Skin of body (tissue), 2 donors: ENCODE data around the gene SMIM13. TPM values are rescaled to one million over a fixed set of nuclear protein-coding genes. Genes with fewer than 3 reads are reported as not detected.

Experiments used
- DNase-seq: peaks from one replicate; lab custom pipeline; 2025; lab: John Stamatoyannopoulos, UW
- total RNA-seq: library from RNA; depleted of rRNA; stranded (reverse); fragments of >200 nt; gene quantifications from one replicate; pipeline ENCODE4 v1.2.3, GENCODE V29; 2014

SMIM13 gene
- total RNA-seq, 1 donor from 2014 or later = 13.2 TPM

DNA sequence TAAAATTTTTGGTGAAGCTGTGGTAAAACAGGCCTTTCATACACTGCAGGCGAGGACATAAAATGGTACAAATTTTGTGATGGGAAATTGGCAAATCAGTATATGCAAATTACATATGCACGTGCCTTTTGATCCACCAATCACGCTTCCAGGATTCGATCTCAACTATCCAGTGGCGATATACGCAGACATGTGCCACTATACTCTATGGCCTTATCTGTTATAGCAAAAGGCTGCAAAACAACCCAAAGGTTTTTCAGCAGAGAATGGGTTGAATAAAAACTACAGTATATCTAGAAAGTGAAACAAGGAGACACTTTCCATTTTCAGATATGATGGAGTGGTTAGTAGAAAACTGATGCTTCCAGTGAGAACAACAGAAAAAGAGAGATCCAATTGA lies 59.8 kb downstream of the SMIM13 start:
- DNase-seq = no peak

DNA sequence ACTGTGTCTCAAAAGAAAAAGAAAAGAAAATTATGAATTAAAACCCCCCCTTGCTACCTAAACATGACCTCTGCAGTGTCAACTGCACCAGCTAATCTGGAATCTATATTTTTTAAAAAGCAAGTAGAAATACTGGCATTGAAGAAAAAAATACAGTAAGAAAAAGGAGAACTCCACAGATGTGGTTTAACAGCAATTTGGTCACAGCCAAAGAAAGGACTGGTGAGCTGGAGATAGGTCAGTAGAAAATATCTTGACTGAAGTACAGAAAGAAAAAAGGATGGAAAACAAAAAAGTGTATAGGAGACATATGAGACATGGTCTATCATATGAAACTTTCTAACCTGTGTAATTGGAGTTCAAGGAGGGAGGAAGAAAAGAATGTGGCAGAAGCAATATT lies 62.0 kb downstream of the SMIM13 start:
- DNase-seq = no peak

DNA sequence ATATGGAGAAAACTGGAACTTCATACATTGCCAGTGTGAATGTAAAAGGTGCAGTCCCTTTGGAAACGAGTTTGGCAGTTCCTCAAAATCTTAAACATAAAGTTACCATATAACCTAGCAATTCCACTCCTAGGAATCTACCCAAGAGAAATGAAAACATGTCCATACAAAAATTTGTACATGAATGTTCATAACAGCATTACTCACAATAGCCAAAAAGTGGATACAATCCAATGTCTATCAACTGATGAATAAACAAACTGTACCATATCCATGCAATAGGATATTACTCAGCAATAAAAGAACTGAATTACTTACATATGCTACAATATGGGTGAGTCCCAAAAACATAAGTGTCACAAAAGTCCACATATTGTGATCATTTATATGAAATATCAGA lies 66.6 kb downstream of the SMIM13 start:
- no peak for DNase-seq

DNA sequence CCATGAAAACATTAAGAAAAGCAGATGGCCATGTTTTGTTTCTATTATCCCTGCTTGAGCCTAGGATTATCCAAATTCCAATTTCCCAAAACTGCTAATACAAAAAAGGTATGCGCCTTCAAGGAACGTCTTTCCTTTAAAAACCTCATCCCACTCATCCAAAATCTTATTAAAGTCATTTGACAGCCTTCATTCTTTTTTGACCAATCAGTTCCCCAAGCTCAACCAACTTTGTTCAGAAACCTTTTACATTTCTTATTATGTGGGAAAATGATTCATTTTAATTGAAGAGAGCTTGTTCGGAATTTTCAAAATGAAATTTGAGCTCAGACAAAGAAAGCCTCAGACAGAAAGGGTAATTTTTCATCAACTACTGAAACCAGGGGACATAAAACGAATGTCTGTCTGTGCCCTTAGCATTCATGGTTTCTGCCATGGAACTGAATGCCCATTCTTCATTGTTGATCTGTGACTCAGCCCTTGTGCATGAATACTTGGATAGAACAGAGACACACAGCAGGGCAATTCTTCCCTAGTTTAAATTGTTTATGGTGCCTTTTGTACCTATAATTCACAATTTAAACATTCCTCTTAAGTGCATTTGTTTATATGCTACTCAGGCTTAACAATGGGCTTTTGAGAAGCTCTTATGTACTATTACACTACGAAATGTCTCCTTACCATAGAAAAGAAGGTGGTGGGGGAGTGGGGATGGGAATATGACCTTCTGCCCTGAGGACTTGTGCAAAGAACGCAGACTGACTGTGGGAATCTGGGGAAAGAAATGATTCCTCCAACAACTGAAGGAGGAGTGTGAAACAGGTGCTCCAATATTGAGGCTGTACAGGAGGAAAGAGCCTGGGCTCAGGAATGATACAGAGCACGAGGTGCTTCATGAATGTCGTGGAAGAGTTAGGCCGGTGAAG lies 67.7 kb downstream of the SMIM13 start:
- DNase-seq = no peak

DNA sequence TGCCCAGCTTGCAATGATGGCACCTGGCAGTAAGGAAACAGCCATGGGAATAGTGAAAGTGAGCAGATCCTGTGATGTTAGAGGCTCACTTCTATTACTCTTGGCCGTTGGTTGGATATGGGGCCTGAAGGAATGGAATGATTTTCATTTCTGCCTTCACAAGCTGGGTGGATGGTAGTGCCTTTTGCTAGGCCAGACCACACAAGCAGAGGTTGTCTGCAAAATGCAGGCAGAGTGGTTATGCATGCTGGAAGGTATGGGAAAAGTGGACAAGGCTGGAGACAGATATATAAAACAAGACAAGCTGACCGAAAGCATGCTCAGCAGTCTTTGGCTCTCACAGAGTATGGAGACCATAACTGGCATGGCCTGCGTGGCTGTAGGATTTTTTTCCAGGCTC lies 68.6 kb downstream of the SMIM13 start:
- DNase-seq = no peak

DNA sequence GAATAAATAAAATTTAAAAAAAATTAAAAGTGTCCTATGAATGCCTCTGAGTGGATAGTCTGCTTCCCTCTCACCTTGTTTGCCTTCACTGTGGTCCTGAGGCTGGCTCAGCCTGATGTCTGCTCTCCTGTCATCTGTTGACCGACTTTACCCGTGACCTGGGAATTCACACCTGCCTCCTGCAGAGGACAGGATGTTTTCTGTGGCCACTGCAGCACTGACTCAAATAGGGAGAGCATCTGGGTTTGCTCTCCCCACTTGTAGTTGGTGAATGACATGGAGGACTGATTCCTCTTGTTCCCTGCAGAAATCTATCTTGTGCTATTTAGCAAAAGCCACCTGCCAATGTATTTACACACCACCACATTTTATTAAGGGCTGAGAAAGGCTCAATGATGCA lies 70.3 kb downstream of the SMIM13 start:
- DNase-seq = no peak

DNA sequence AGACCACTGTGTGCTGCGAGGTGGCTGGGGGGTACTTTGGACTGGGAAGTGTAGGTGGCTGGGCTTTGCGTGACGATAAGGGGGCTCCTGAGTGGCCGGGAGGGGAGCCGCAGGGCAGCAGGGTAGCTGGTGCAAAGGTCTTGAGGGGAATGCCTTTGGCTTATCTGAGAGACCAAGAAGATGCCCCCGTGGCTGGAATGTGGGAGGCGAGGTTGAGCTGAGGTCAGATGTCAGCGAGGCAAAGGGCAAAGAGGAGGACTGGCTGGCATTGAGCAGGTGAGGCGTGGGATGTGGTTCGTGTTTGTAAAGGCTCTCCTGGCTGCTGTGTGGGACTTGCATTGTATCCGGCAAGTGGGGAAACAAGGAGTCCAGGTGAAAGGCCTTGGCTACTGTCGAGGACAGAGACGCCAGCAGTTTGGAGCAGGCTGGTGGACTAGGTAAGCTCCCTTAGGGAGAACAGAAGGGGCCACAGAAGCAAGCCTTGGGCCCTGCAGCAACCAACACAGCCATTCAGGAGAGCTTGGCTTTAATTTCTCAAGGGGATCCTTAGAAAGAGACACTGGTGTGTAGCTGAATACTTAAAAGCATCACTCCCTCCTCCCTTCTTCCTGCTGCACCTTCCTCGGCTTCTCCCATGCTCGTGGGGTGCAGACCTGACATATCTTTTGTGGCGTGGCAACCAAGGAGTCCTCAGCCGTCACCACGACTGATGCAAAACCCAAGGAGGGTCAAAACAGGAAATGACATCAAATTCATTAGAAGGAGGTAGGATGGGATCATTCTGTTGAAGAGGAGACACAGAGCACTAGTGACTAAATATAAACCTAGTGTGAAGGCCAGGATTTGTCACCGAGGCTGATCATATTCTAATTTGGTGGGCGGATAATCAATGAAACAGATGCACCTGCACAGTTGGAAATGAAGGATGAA lies 71.3 kb downstream of the SMIM13 start:
- no peak for DNase-seq

DNA sequence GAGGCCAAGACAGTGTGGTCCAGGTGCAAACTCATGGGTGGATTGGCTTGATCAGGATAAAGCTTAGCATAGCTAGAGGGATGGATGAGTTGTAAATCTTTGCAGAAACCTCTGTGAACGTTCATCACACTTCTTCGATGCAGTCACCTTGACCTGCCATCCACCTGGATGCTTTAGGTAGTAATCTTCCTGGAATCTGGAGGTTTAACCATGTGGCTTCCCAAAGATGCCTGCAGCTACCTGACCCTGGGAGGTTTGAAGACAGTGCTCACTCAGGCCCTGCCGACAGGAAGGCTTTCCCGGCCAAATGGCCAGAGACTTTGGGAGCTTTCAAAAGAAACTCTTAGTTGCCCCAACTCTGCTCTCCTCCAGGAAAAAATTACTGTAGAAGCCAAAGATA lies 73.3 kb downstream of the SMIM13 start:
- no peak for DNase-seq

DNA sequence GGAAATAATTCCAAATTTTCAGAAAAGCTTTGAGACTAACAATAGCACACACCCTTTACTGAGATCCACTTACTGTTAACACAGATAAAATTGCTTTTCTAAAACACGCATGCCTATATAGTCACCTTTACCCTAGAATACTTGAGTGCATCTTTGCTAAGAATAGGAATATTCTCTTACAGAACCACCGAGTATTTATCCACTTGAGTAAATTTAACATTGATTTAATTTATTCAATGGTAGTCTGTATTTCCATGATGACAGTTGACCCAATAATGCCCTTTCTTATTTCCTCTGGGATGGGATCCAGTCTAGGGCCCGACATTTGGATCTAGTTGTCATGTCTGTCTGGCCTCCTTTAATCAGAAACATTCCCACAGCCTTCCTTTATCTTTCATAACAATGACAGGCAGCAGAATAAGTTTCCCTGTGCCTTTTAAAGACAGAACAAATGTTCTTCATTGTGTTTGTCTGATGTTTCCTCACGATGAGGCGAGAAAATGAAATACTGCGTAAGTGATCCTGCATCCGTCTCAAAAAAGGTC lies 74.5 kb downstream of the SMIM13 start:
- peak; percentile 13 for DNase-seq

DNA sequence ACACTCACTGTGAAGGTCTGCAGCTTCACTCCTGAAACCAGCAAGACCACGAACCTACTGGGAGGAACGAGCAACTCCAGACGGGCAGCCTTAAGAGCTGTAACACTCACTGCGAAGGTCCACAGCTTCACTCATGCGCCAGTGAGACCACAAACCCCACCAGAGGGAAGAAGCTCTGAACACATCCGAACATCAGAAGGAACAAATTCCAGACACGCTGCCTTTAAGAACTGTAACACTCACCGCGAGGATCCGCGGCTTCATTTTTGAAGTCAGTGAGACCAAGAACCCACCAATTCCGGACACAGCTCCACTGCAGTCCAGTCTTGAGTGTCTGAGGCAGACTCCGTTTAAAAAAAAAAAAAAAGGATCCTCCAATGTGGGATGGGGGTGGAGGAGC lies 78.3 kb downstream of the SMIM13 start:
- DNase-seq = no peak

DNA sequence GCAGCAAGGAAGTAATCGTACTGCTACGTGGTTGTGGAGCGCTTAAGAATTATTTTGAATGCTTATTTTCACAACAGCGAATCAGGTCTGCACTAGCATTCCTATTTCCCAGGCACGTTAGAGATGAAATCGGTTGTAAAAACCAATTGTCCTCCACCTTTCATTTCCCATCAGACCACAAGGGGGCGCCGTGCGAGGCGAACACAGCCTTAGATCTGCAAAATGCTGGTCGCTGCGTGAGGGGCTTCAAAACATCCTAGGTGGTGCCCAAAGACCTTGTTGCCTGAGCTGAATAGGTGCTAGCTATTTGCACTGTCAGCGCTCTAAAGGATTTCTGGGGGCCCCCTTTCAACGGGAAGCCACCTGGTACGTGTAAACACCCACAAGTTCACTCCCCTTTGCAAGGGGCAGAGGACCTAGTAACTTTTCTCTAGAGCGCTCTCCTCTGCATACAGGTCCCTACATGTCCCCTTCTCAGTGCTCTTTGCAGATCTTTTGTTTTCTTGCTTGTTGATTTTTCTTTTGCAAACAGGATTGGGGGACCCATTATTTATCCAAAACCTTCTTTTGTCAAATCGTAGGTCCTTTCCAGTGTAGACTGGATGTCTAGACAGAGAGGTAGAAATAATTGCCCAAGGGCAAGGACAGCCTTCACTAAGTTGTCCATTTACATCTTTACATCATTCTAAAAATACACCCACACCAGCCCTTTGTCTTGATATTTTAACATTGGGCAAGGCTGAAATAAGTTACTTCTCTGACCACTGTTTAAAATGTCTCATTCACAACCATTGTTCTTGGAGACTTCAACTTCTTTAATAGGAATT lies 79.1 kb downstream of the SMIM13 start:
- DNase-seq = no peak

DNA sequence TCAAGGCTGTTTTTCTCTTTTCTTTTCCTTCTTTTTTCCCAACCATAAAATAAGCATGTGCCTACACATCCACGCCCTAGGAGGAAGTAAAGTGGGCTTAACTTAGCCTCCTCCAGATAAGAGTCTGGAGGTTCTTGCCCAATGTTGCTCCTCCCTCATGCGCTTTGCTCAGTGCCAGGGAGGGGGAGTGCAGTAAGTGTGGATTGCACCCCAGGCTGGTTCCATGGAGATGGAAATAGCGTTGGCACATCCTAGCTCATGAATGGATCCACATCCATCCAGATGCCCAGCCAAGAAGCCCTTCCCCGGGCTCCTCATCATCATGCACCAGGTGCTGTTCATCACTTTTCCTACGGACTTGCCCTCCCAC lies 80.6 kb downstream of the SMIM13 start:
- DNase-seq = no peak

DNA sequence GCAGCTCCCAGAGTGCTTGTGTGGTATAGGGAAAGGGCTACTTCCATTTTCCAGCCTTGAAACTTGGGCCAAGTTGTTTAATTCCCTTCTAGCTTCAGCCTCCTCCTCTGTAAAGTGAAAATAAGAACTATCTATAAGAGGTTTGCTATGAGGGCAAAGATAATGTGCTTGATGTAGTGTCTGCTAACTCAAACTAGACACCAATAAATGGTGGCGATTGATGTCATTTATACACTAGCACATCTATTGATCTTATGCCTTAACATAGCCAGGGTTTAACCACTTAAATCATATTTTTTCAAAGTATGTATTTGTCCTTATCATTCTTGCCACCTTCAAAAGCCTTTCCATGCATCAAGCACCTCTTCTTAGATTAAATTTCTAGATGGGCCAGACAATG lies 83.6 kb downstream of the SMIM13 start:
- no peak for DNase-seq

DNA sequence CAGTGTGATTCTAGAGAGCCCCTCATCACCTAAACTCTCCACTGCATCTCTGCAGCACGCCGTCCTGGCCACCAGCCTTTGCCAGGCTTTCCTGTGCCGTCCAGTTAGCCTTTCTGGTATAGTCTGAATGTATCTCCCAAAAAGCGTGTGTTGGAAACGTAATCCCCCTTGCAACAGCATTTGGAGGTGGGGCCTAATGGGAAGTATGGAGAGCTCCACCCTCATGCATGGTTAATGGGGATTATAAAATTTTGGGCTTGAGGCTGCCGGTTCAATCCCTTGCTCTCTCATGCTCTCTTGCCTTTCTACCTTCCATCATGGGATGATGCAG lies 85.4 kb downstream of the SMIM13 start:
- DNase-seq = no peak

DNA sequence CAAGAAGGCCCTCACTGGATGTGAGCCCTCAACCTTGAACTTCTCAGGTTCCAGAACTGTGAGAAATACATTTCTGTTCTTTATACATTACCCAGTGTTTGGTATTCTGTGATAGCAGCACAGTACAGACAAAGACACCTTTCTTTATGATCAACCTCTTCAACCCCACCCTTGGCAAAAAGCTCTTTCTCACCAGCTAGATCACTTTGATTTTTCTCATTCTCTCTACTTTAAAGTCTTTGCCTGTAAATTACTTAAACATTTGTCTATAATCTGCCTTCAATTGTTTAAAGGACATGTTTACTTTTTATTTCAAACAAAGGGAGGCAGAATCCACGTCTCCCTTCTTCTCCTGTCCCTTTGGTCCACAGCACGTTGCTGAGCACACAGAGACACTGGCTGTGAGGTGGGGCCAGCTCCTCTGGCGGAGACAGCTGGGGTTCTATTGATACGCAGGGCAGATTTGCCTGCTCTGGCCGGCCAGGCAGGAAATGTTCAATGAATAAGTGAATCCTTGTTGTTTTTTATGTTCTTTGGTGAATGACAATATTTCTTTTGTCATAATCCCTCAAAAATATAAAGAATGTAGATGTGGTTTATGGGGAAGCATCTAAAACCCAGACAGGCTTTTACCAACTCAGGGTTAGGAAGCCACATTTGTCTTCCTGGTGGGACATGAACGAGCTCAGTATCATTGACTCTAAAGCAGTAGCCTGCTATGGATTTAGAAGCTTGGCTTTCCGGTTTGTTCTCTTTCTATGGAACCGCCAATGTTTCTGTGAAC lies 86.0 kb downstream of the SMIM13 start:
- DNase-seq = no peak

DNA sequence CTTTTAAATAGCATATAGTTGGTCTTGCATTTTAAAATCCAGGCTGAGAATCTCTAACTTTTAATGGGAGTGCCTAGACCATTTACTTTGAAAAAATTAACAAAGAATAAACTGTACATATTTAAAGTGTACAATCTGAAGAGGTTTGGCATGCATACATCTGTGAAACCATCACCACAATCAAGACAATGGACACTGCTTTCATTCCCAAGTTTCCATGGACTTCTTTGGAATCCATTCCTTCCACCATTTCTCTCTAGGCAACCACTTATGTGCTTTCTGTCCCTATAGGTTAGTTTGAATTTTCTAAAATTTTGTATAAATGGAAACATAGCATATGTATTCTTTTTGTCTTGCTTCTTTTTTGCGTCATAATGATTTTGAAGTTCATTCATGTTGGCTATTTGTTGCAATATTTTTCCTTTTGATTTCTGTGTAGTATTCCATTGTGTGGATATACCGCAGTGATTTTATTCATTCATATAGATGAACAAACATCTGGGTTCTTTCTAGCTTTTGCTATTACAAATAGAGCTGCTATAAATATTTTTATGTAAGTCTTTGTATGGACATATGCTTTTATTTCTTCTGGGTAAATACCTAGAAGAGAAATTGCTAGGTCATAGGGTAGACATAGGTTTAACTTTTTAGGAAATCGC lies 88.0 kb downstream of the SMIM13 start:
- no peak for DNase-seq

DNA sequence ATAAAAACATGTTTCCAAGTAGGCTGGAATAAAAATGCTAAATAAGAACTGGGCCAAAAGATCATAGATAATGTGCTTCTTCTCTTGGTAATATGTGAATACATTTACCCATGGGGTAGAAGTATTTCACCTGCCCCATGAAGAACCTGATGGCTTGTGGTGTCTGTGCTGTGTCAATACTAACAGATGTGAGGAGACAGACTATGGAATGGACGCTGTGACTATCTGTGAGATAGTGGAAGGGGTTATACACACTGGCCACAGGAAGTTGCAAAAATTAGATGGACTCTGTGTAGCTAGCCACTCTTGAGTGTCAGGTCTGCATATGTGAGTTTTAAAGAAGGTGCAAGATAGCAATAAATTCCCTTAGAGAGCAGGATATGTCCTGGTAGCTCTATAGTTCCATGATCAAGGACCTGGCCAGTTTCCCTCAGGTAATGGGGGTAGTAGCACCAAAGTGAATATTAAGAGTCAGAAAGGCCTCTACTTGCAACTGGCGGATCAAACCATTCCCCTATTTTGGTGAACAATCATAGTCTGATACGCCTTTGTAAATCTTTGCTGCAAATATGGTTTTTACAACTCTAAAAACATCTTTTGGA lies 90.2 kb downstream of the SMIM13 start:
- DNase-seq = no peak

DNA sequence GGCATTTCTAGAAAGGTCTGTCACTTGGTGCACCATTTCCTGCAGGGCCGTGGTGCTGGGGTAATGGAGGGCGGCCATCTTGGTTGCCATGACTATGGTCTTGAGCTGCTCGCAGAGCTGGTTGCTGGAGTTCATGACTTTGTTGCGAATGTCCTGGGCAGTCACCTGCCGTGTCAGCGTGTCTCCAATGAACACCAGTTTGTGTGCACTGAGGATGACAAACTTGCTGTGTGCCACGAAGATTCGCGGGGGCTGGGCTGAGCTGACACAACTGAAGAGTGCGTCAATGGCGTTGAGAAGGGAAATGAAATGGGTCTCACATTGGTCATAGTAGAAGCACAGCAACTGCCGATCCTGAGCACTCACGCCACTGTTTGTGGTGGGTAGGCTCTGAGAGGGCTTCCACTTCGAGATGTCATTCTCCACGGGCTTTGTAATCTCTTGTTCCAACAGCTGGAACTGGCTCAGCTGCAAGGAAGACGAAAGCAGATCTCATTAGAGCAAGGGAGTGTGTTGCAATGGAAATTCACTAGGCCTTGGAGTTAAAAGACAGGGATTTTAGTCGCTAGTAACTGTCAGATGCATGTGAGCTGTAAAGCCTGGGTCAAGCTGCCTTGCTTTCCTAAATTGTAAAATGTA lies 91.7 kb downstream of the SMIM13 start:
- no peak for DNase-seq

DNA sequence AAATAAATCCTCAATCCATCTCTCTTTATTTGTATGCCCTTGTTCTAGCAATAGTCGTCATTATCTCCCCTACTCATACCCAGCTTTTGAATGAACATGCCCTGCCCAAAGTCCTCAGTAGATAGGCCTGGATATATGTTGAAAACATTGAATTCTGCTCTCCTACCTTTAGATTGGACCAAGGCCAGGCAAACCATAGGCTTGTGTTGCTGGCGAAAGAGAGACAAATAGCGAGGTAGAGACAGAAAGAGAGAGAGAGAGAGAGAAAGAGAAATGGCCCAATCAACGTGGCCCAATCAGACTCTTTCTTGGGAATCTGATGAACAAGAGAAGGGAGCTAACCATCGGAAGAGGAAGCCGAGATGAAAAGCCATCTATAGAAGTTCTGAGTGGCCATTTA lies 93.7 kb downstream of the SMIM13 start:
- no peak for DNase-seq
